GM21447 (cell line): ENCODE results near the gene TMEM88.

ENCODE experiments used
- ATAC-seq: cut with Tn5 transposase; IDR thresholded peaks from one replicate; pipeline ENCODE4 v1.9.1; 2021; ENCODE audit not compliant: unreplicated experiment

The TMEM88 gene

DNA sequence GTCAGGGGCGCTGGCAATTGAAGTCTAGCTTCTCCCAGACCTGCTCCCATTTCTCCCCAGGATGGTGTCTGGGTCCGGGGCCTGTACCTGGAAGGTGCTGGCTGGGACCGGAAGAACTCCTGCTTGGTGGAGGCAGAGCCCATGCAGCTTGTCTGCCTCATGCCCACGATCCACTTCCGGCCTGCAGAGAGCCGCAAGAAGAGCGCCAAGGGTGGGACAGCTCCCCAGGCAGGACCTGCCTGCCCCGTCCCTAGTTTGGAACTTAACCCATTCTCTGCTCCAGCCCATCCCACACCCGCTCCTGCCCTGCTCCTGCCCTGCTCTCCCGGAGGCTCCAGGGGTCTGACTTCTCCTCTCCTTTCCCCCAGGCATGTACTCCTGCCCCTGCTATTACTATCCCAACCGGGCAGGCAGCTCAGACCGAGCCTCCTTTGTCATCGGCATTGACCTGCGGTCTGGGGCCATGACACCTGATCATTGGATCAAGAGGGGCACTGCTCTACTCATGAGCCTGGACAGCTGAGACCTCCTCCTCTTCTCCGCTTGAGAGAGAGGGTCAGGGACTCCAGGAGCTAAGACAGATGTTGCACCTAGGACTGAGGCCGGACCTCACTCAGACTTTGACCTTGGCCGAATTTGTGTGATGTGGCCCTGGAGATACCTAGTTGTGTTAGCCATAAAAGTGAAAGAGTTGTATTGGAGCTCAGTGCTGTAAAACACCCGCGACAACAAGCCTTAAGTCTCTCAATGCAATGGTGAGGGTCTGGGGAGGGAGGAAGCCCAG lies 21.7 kb upstream of the TMEM88 start:
- ATAC-seq: no peak

DNA sequence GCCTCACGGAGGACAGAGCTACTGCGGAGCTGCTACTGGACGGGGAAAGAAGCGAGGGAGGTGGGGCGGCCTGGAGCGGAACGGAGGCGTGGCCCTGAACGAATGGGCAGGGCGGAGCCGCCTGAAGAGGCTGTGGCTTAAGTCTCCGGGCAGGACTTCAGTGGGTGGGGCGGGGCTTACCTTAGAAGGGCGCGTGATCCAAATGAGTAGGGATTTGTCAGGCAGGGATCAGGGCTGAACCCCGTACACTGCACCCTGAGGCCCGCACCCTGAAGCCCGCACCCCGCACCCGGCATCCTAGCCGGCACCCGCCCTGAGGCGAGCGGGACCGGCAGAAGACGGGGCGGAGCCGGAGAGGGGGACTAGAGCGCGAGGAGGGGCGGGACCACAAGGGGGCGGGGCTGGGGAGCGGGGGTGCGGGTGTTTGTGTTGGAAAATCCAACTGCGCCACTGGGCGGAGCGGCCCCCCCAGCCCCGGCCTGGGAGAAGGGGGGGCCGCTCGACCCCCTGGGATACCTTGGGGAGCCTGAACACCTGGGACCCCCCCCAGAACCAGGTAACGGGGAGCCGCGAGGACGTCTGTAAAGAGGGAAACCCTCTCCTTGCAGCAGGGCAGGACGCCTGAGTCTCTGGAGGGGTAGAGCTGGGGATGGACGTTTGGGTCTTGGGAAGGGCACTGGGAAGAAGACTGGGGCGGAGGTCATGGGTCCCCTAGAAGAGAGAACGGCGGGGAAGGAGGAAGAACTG lies 20.9 kb upstream of the TMEM88 start, which contains the start of gene KDM6B:
TSS of gene KDM6B (plus strand) at position 423 of the 747 bp plus-strand sequence. CDS start 11,338 bp downstream, outside the sequence.
- peak; percentile 47 for ATAC-seq

DNA sequence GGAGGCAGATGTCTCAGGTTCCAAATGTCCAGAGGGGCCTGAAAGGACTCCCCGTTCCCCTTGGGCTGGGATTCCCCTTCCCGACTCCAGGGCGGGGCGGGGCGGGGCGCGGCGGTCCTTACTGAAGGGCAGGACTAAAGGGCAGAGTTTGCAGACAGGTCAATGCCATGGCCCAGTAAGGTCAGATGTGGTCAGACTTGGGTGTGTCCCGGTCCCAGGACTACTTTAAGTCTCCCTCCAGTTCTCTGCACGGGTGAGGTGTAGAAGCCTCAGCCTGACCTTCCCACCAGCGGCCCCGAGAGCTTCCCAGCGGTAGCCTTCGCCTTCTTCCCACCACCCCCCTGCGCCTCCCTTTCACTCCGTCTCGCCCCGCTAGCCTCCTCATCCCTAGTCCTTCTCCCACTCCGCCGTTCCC lies 20.3 kb upstream of the TMEM88 start:
- ATAC-seq: peak; percentile 10

DNA sequence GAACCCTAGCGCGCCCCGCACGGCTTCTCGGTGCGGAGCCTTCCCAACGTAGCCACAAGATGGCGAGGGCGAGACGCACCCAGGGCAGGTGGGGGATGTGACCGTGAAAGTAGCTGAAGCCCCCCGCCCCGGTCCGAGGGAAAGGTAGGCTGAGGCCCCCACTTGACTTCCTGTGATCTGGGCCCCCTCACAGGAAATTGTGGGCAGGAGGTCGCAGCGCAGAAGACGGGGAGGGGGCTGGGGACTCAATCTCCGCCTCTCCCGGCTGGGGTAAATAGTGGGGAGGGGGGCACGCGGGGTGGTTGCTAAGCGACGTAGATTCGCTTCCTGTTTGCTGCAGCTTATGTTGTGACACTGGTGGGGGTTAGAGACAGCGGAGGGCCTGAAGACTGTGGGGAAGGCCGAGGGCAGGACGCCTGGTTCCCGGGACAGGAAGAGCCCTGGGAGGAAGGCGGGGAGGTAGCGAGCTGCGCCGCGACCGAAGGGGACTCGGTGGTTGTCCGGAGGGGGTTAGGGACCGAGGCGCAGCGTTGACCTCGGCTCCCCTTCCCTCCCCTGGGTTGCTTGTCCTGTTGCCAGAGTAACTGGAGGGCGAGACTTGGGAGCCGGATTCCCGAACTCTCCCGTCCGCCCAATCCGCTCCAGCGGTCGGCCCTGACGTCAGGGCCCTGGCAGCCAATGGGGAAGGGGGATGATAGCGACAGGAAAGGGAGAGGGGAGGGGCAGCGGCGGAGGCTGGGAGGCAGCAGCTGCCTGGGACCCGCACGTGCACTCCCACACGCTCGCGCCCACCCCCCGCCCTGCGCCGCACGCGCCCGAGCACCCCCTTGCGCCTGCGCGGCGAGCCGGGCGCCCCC lies 19.7 kb upstream of the TMEM88 start:
- ATAC-seq: peak; percentile 26

DNA sequence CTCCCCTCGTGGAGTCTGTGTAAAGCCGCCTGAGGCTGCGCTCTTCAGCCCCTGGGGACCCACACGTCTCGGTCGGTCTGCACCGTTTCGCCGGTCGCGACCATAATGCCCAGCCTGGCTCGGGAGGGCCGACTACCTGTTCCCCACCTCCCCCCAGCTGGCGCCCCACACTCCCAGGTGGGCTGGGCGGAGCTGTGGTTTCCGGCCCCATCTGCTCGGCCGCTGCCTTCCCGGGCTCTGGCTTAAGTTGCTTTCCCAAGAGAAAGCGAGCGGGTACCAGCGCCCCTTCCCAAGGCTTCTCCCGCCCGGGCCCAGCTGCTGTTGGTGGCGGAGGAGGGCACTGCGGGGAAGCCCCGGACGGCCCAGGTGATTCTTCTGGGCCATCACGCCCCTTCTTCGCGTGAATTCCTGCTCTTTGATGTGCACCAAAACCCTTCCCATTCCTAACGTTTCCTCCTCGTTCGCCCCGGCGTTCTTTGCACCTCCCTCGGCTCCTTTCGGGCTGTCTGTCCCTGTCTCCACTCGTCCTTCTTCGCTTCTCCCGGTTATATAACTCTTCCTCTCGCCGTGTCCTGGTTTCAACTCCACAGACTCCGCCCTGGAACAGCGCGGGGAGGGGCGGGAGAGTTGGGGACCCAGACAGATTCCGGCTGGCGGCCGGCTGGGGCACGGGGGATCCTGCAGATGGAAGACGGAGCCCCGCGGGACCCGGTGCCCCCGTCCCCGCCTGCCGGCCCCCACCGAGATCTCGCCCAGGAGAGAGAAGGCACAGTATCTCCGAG lies 18.9 kb upstream of the TMEM88 start:
- peak; percentile 16 for ATAC-seq

DNA sequence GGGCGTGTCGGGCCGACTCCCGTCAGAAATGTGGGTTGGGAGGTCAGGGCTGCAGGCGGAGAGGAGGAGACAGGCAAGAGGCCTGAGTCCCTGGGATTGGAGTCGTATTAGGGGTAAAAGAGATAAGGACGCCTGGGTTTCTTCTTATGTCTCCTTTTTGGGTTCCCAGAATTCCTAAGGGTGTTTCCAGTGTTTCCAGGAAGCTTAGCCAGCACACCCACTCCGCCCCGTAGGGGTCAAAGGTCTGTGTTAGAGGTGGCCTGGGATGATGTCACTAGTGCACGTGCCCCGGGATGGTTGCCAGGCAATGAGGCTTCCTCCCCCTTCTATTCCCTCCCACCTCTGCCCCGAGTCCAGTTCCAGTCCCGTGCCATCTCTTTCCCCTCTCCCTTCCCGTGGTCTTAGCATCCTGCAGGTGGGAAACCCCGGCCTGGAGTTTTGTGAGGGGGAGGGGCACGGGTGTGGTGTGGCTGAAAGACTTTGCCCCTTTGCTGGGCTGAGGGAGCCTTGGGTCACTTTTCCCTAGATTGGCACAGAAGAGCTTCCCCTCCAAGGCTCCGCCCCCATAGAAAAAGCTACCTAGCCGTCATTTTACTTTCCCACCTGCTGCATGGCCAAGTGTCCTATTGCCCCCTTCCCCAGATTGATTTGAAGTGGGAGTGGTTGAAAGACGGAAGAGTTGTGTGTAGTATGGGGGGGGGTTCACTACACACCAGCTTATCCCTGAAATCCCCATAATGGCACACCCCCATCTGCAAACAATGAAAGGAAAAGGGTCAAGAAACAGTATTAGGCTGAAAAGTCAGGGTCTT lies 18.1 kb upstream of the TMEM88 start:
- ATAC-seq: no peak

DNA sequence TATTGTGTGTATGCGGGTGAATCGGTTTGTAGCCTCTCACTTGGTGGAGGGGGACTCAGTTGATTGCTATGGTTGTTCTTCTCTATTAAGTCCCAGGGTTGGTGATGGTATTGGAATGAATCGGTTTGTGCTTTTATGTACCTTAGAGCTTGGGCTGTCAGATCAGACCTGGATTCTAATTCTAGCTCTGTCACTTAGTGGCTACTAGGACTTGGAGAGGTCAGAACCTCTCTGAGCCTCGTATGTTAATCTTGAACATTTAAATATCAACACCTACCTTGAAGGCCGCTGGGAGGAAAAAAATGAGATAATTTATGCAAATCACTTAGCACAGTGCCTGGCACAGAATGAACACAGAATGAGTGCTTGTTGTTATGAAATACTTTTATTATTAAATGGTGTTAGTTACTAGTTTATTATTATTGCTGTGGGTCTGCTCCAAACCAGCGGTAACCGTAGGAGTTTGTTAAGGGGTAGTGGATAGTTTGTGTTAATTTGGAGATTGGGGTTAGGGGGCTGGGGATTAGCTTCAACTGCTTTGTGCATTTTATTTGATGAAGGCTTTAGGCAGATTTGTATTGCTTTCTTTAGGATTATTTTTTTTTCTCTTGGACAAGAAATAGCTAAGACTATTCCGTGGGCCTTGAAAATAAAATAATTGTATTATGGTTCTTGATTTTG lies 17.3 kb upstream of the TMEM88 start:
- no peak for ATAC-seq

DNA sequence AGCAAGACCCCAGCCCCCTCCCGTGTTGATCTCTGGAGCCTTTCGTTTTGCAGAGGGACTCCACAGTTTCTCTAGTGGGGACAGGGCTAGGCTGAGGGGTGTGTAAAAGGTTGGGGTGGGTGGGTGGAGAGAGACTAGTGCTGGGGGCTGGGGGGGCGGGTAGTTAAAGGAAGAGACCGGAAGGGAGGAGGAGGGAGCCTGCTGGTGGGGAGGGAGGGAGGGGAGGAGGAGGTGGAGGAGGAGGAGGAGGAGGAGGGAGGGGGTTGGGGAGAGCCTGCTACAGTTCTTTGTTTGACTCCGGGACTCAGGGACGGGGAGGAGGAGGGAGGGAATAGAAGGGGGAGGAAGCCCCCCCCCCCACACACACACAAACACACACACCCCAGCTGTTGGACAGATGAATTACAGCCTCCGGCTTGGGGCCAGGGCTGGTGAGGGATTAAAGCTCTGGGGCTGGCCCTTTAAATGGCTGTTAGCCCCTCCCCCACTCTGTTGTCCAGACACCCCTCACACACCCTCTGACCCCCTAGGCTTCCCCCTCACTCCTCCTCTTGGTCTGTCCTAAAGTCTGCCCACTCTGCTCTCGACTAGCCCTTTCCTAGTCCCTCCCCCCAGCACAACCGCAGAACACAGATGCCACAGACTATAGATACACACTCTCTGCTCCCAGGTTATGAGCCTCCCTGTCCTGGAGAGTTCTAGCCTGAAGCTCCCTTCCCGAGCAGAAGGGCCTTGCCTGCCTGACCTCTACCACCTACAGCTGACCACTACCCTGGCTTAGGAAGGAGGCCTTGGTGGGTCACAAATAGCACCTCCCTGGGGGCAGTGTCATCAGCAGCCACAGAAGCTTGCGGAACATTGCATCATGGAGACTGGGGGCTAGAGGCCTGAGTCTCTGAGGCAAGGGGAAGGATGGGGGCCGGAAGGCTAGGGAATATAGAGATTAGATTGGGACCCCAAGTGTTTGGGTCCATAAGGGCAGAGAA lies 16.5 kb upstream of the TMEM88 start:
- ATAC-seq: no peak

DNA sequence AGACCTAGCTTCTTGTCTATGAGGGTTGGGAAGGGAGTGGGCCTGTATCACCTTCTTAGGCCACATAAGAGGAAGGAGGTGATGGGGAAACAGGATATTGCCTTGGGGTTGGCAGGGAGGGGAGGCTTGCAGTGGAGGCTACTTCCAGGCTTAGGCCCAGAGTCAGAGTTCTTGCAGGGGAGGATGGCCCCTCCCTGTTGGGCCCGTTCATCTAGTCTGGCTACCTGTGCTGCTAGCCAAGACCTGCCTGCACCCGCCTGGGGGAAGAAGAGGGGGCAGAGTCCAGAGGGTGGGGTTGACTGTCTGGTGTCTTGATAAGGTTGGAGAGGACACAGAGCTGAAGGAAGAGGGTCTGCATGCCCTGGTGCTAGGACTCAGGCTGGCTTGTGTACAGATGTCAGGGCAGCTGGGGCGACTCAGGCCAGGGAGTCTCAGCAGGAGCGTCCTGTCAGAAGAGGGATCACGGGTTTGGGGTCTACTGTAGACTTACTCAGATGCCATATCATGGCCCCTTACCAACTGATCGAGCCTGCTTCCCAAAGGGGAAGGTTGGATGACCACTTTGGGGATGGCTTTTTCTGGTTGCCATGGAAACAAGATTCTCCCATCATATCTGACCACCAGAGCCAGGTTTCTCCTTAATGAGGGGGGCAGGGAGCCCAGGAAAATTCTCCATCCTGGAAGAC lies 15.5 kb upstream of the TMEM88 start:
- no peak for ATAC-seq

DNA sequence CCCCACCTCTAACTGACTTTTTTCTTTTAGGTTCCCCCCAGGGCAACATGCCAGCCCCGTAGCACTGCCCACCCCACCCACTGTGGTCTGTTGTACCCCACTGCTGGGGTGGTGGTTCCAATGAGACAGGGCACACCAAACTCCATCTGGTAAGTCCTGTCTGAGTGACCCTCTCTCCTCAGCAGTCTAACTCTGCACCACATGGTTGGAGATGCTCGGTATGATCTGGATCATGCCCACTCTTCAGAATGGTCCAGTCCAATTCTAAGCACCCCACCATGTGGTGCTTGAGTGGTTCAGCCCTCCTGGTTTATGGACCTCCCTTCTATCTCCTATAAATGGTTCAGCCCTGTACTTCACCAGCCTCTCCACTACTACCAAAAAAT lies 15.0 kb upstream of the TMEM88 start:
- no peak for ATAC-seq

DNA sequence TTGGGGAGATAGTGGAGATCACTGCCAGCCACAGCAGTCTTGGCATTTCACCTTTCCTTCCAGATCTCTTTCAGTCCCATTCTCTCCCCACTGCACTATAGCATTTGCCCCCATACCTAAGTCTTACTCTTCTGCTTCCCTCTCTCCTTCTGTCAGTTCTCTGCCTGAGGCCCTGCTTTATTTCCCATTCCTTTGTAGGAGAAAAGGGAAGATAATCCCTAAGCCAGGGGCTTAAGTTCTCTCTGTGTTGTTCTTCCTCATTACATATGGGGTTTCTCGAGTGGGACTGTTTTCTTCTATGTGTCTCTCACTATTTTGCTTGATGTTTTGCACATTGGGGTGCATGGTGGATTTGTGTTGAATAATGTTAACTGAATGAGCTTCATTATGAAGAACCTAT lies 14.4 kb upstream of the TMEM88 start:
- no peak for ATAC-seq

DNA sequence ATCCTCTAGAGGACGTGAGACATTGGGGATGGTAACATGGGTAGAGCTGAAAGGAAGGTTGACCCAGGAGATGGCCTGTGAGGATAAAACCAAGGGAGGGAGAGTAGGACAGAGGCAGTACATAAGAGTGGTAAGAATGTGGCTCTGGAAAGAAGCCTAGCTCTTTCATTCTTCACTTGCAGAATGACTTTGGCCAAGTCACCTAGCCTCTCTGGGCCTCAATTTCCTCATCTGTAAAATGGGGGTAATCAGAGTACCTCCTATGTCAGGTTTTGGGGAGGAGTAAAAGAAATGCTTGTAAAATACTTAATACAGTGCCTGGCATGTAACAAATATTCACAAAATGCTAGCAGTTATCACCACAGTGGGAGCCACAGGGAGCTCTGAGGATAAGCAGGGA lies 14.0 kb upstream of the TMEM88 start:
- ATAC-seq: no peak

DNA sequence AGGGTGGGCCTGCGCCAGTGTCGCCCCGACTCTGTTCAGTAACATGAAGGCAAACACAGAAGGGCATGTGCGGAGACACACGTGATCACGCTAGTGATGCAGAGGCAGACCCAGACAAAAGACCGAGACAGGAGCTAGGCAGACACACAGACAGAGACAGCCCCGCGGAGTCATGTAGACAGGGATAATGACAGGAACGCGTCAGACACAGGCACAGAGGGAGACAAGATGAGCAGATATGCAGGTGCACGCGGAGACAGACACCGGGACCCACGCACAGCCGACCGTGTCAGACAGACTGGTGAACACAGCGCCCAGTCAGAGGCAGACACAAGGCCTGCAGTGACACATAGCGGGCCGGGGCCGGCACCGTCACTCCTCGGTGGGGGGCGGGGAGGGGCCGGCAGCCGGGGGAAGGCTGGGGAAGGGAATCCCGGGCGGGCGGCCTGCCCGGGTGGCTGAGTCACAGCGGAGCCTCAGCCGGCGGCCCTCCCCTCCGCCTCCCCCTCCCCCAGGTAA lies 13.4 kb upstream of the TMEM88 start:
- ATAC-seq: peak; percentile 2

DNA sequence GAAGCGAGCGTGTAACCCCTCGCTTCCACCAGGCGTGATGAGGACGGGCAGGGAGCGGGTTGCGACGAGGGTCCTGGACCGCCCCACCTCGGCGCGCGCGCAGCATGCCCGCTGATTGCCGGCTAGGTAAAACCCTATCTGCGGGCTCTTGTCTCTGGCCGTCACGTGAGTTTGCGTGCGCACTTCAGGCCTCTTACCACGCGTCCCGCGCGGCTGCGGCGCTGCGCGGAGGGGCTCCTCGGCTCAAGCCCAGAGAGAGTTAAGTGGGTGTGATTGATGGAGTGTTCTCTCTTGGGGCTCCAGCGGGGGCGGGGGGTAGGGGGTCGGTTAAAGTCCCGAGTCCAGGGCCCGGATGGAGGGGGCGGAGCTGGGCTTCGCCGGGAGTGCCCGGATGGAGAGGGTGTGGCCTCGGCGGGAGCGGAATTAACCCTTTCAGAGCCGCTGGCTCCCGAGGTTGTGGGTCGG lies 12.9 kb upstream of the TMEM88 start:
- peak; percentile 15 for ATAC-seq

DNA sequence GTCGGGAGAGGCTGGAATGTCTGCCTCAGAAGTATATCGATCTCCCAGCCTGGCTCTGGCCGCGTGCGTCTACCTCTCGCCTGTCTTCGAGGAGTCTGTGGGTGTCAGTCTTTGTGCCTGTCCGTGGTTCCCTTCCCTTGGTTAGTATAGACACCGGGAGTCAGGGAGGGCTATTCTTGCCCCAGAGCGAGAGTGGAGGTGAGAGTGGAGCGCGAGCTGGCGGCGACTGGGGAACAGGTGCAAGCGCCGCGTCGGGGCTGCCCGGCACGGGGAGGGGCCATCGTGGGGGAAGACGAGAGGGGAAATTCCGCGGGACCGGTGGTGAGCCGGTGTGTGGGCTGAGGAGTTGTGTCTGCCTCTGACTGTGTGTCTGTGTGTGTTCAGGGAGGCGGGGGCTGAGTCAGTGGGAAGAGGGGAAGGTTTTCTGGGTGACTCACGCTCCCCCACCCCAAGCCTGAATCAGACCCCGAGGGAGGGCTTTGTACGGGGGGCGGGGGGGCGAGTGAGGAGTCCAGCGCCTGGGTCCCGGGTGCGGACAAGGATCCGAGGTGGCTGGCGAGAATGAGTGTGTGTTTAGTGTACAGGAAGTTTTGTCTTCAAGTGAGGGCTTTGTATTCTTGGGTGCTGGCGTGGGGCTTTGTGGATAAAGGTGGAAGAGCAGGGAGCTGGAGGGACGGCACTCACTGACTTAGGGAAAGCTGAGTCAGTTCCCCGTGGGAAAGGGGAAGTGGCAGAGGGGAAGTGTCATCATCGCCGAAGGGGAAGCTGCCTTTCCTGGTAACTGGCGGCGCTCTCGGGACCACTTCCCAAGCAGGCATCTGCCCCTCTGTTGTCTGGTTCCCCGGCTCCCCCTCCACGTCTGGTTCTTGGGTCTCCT lies 12.2 kb upstream of the TMEM88 start:
- peak; percentile 24 for ATAC-seq

DNA sequence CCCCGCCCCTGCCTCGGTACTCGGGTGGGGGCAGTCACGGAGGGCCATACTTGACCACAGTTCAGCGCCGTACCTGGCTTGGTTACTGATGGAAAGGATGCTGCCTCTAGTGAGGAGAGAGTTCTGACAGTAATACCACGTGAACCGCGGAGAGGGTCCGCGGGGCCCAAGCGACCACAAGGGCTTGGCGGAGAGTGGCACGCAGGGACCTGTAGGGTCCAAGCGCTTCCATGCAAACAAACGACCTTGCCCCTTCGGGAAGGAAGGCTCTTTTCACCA lies 11.7 kb upstream of the TMEM88 start:
- ATAC-seq: peak; percentile 4
